ENCODE data around the gene GOLGA1. TPM values are rescaled to one million over a fixed set of nuclear protein-coding genes. Genes with fewer than 3 reads are reported as not detected.

Gene GOLGA1
- polyA plus RNA-seq, 1 of the 3 experiments (the other 2 are of a cell fraction), result 10.0 TPM

GRCh38 chr9:124878021-124878420, 62.9 kb downstream of the GOLGA1 start:
- no peaks in the 10 kb centered on the region for H3K9me2 ChIP-seq
- 100% methylated on average over 1 of the region's 1 CpG for WGBS (ENCODE audit: low lambda C conversion rate)
- H3K4me2 ChIP-seq, result no peak overlapping the region
- TF ChIP-seq TCF12 (IDR thresholded peaks at IDR 0.05), result no peak
- no peak for TF ChIP-seq YY1 (IDR thresholded peaks at IDR 0.05; ENCODE audit: low read depth)
- no peak for TF ChIP-seq GABPA (IDR thresholded peaks at IDR 0.05; ENCODE audit: low read depth)
- TF ChIP-seq, protein P1, sequence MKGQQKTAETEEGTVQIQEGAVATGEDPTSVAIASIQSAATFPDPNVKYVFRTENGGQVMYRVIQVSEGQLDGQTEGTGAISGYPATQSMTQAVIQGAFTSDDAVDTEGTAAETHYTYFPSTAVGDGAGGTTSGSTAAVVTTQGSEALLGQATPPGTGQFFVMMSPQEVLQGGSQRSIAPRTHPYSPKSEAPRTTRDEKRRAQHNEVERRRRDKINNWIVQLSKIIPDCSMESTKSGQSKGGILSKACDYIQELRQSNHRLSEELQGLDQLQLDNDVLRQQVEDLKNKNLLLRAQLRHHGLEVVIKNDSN (IDR thresholded peaks at IDR 0.05; ENCODE audit: borderline replicate concordance, low read depth), result no peak
- TF ChIP-seq MEF2A (IDR thresholded peaks at IDR 0.05; ENCODE audit: borderline replicate concordance, low read depth), result no peak
- no peak for TF ChIP-seq EZH2phosphoT487 (IDR thresholded peaks at IDR 0.05; ENCODE audit: borderline replicate concordance, low read depth)
- TF ChIP-seq EP300 (IDR thresholded peaks at IDR 0.05; ENCODE audit: borderline replicate concordance in 1 of 2, low read depth in 1 of 2, low read length in 1 of 2), result no peak
- no peak for TF ChIP-seq RXRA (IDR thresholded peaks at IDR 0.05; ENCODE audit: borderline replicate concordance, low read depth)
- H3K27ac ChIP-seq (ENCODE audit: low read depth in 2 of 2, low read length in 1 of 2), result no peak overlapping the region; a peak in 1 of 4 replicates
- H3K9ac ChIP-seq, result no peak overlapping the region
- H3K4me3 ChIP-seq (ENCODE audit: low read depth in 2 of 2, low read length in 1 of 2), result no peak overlapping the region
- ChIA-PET POLR2A (no interaction called here), CTCF (interaction anchor here (1.0 to 2.0 kb wide), 4 partner anchors 9 to 497 kb away, joined by 3 to 5 read pairs (median 3); partner anchors contain the start of gene SCAI)
- no peak overlapping the region for H2AFZ ChIP-seq (ENCODE audit: low read depth)
- H3K27me3 ChIP-seq (ENCODE audit: insufficient read depth), result no peaks in the 10 kb centered on the region
- H3K36me3 ChIP-seq (replicated peaks in 1 of 2; ENCODE audit: control insufficient read depth in 1 of 2, insufficient read depth in 2 of 2, low read length in 1 of 2), result peaks cover 43 to 87% of the 10 kb centered on the region in 2 experiments
- no peaks in the 10 kb centered on the region for H3K9me3 ChIP-seq
- peaks cover 21% of the 10 kb centered on the region for H3F3A ChIP-seq (replicated peaks; ENCODE audit: insufficient read depth)
- no peaks in the 10 kb centered on the region for H3K4me1 ChIP-seq (ENCODE audit: control insufficient read depth in 1 of 2, insufficient read depth in 2 of 2, low read depth in 1 of 2, low read length in 1 of 2)
- DNase-seq, result no peak
- H4K20me1 ChIP-seq (ENCODE audit: insufficient read depth), result peaks cover 17% of the 10 kb centered on the region
- H3K79me2 ChIP-seq (ENCODE audit: insufficient read depth), result peaks cover 40% of the 10 kb centered on the region

- peaks cover 21% of the 10 kb centered on the region for H3F3A ChIP-seq (replicated peaks; ENCODE audit: insufficient read depth)
- no peak for DNase-seq
- H3K79me2 ChIP-seq (ENCODE audit: insufficient read depth), result peaks cover 49% of the 10 kb centered on the region
- CTCF ChIA-PET, result interaction anchor here (1.0 to 2.0 kb wide), 4 partner anchors 8 to 498 kb away, joined by 3 to 5 read pairs (median 3); partner anchors contain the start of gene SCAI
- H3K4me2 ChIP-seq, result no peak overlapping the region
- H3K9me2 ChIP-seq, result no peaks in the 10 kb centered on the region
- TF ChIP-seq, protein P2, sequence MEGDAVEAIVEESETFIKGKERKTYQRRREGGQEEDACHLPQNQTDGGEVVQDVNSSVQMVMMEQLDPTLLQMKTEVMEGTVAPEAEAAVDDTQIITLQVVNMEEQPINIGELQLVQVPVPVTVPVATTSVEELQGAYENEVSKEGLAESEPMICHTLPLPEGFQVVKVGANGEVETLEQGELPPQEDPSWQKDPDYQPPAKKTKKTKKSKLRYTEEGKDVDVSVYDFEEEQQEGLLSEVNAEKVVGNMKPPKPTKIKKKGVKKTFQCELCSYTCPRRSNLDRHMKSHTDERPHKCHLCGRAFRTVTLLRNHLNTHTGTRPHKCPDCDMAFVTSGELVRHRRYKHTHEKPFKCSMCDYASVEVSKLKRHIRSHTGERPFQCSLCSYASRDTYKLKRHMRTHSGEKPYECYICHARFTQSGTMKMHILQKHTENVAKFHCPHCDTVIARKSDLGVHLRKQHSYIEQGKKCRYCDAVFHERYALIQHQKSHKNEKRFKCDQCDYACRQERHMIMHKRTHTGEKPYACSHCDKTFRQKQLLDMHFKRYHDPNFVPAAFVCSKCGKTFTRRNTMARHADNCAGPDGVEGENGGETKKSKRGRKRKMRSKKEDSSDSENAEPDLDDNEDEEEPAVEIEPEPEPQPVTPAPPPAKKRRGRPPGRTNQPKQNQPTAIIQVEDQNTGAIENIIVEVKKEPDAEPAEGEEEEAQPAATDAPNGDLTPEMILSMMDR (IDR thresholded peaks at IDR 0.05), result no peak
- TF ChIP-seq, protein P3, sequence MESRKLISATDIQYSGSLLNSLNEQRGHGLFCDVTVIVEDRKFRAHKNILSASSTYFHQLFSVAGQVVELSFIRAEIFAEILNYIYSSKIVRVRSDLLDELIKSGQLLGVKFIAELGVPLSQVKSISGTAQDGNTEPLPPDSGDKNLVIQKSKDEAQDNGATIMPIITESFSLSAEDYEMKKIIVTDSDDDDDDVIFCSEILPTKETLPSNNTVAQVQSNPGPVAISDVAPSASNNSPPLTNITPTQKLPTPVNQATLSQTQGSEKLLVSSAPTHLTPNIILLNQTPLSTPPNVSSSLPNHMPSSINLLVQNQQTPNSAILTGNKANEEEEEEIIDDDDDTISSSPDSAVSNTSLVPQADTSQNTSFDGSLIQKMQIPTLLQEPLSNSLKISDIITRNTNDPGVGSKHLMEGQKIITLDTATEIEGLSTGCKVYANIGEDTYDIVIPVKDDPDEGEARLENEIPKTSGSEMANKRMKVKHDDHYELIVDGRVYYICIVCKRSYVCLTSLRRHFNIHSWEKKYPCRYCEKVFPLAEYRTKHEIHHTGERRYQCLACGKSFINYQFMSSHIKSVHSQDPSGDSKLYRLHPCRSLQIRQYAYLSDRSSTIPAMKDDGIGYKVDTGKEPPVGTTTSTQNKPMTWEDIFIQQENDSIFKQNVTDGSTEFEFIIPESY (IDR thresholded peaks at IDR 0.05; ENCODE audit: borderline replicate concordance, low read depth), result no peak
- TF ChIP-seq EP300 (IDR thresholded peaks at IDR 0.05; ENCODE audit: borderline replicate concordance in 1 of 2, low read depth in 1 of 2, low read length in 1 of 2) (no peak), EZH2phosphoT487 (IDR thresholded peaks at IDR 0.05; ENCODE audit: borderline replicate concordance, low read depth) (no peak), SIN3A (IDR thresholded peaks at IDR 0.05; ENCODE audit: borderline replicate concordance, low read depth, low read length) (no peak), JUND (IDR thresholded peaks at IDR 0.05) (no peak), TCF12 (IDR thresholded peaks at IDR 0.05) (no peak), RAD21 (IDR thresholded peaks at IDR 0.05; ENCODE audit: low read length) (no peak), PBX3 (IDR thresholded peaks at IDR 0.05) (no peak), TEAD4 (IDR thresholded peaks at IDR 0.05; ENCODE audit: borderline replicate concordance, insufficient read depth) (no peak)
- TF ChIP-seq, protein P4, sequence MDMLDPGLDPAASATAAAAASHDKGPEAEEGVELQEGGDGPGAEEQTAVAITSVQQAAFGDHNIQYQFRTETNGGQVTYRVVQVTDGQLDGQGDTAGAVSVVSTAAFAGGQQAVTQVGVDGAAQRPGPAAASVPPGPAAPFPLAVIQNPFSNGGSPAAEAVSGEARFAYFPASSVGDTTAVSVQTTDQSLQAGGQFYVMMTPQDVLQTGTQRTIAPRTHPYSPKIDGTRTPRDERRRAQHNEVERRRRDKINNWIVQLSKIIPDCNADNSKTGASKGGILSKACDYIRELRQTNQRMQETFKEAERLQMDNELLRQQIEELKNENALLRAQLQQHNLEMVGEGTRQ (IDR thresholded peaks at IDR 0.05; ENCODE audit: borderline replicate concordance, low read depth, low read length), result no peak
- TF ChIP-seq, protein P5, sequence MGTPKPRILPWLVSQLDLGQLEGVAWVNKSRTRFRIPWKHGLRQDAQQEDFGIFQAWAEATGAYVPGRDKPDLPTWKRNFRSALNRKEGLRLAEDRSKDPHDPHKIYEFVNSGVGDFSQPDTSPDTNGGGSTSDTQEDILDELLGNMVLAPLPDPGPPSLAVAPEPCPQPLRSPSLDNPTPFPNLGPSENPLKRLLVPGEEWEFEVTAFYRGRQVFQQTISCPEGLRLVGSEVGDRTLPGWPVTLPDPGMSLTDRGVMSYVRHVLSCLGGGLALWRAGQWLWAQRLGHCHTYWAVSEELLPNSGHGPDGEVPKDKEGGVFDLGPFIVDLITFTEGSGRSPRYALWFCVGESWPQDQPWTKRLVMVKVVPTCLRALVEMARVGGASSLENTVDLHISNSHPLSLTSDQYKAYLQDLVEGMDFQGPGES (IDR thresholded peaks at IDR 0.05; ENCODE audit: low read depth, low read length), result no peak
- H3K4me1 ChIP-seq (ENCODE audit: control insufficient read depth in 1 of 2, insufficient read depth in 2 of 2, low read depth in 1 of 2, low read length in 1 of 2), result no peaks in the 10 kb centered on the region; a peak in 1 of 4 replicates
- H3K27me3 ChIP-seq (ENCODE audit: insufficient read depth), result no peaks in the 10 kb centered on the region
- no peak overlapping the region for H2AFZ ChIP-seq (ENCODE audit: low read depth)
- H3K36me3 ChIP-seq (replicated peaks in 1 of 2; ENCODE audit: control insufficient read depth in 1 of 2, insufficient read depth in 2 of 2, low read length in 1 of 2), result peaks cover 45 to 85% of the 10 kb centered on the region in 2 experiments
- POLR2A ChIA-PET, result no interaction called here
- H3K27ac ChIP-seq (ENCODE audit: low read depth in 2 of 2, low read length in 1 of 2), result no peak overlapping the region
- peaks cover 25% of the 10 kb centered on the region for H4K20me1 ChIP-seq (ENCODE audit: insufficient read depth)
- WGBS (ENCODE audit: low lambda C conversion rate), result 95% methylated on average over 13 of the region's 14 CpGs
- no peak overlapping the region for H3K9ac ChIP-seq
- no peak overlapping the region for H3K4me3 ChIP-seq (ENCODE audit: low read depth in 2 of 2, low read length in 1 of 2)
- no peaks in the 10 kb centered on the region for H3K9me3 ChIP-seq
Measured at GRCh38 chr9:124877021-124877782, 63.7 kb downstream of the GOLGA1 start.
